ENCODE measurements around the gene CMBL. TPM values are rescaled to one million over a fixed set of nuclear protein-coding genes. Genes with fewer than 3 reads are reported as not detected.

The CMBL gene
- total and polyA plus RNA-seq, 8 donors: 6.2 to 20.3 (median 11.6) TPM

DNA sequence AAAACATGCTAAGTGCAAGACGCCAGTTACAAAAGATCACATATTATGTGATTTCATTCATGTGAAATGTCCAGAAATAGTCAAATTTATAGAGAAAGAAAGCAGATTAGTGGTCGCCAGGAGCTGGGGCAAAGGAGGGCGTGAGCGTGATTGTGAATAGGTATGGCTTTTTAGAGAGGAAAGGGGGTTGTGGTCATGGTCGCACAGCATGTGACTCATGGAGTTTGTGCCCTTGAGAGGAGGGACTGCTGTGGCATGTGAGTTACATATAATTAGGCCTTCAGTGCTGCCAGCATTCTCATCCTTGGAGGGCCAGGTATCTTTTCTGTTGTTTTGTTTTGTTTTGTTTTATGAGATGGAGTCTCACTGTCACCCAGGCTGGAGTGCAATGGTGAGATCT, 24.6 kb upstream of the CMBL start:
- no peaks in the 10 kb centered on the region for H3K36me3 ChIP-seq
- H3K9me3 ChIP-seq: no peaks in the 10 kb centered on the region
- no peak for ATAC-seq
- no peak for FAIRE-seq
- H3K27ac ChIP-seq: peak overlapping the region in 2 of 4 donors; percentile 50 to 74
- H3K4me1 ChIP-seq: peaks cover 5 to 32% (median 19%) of the 10 kb centered on the region in 3 donors
- H3K27me3 ChIP-seq: no peaks in the 10 kb centered on the region
- intact Hi-C loops (cut with DNase I): no loop called here
- peak in 1 of 6 donors; percentile 25 for DNase-seq
- TF ChIP-seq, protein P1, sequence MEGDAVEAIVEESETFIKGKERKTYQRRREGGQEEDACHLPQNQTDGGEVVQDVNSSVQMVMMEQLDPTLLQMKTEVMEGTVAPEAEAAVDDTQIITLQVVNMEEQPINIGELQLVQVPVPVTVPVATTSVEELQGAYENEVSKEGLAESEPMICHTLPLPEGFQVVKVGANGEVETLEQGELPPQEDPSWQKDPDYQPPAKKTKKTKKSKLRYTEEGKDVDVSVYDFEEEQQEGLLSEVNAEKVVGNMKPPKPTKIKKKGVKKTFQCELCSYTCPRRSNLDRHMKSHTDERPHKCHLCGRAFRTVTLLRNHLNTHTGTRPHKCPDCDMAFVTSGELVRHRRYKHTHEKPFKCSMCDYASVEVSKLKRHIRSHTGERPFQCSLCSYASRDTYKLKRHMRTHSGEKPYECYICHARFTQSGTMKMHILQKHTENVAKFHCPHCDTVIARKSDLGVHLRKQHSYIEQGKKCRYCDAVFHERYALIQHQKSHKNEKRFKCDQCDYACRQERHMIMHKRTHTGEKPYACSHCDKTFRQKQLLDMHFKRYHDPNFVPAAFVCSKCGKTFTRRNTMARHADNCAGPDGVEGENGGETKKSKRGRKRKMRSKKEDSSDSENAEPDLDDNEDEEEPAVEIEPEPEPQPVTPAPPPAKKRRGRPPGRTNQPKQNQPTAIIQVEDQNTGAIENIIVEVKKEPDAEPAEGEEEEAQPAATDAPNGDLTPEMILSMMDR (IDR thresholded peaks at IDR 0.05): no peak
- H3K4me3 ChIP-seq: no peak overlapping the region
- WGBS, 2 donors: 85 to 89% methylated on average over 5 of the region's 5 CpGs

GRCh38 chr5:10331341-10331796, 23.7 kb upstream of the CMBL start:
- Histone ChIP-seq H3K27me3 (no peaks in the 10 kb centered on the region), H3K4me3 (no peak overlapping the region), H3K36me3 (no peaks in the 10 kb centered on the region), H3K27ac (peak overlapping the region in 3 of 4 donors; percentile 33 to 74 (median 50)), H3K4me1 (peaks cover 5 to 32% (median 19%) of the 10 kb centered on the region in 3 donors), H3K9me3 (no peaks in the 10 kb centered on the region)
- peak; percentile 78 to 87 (median 80) for ATAC-seq
- WGBS, 2 donors: 42 to 43% methylated on average over 7 of the region's 7 CpGs
- intact Hi-C loops (cut with DNase I): no loop called here
- FAIRE-seq: no peak
- TF ChIP-seq, protein P1 (IDR thresholded peaks at IDR 0.05): no peak
- DNase-seq: peak; percentile 56 to 88 (median 84)

GRCh38 chr5:10330511-10331230, 23.0 kb upstream of the CMBL start:
- no peaks in the 10 kb centered on the region for H3K36me3 ChIP-seq
- H3K4me3 ChIP-seq: no peak overlapping the region
- H3K9me3 ChIP-seq: no peaks in the 10 kb centered on the region
- FAIRE-seq (no peak), ATAC-seq (no peak), DNase-seq (peak in 1 of 6 donors; percentile 35)
- TF ChIP-seq, protein P1 (IDR thresholded peaks at IDR 0.05): no peak
- no peak overlapping the region for H3K27ac ChIP-seq
- intact Hi-C loops (cut with DNase I): no loop called here
- peaks cover 5 to 32% (median 19%) of the 10 kb centered on the region in 3 donors for H3K4me1 ChIP-seq
- no peaks in the 10 kb centered on the region for H3K27me3 ChIP-seq
- WGBS, 2 donors: 78 to 83% methylated on average over 10 of the region's 10 CpGs

DNA sequence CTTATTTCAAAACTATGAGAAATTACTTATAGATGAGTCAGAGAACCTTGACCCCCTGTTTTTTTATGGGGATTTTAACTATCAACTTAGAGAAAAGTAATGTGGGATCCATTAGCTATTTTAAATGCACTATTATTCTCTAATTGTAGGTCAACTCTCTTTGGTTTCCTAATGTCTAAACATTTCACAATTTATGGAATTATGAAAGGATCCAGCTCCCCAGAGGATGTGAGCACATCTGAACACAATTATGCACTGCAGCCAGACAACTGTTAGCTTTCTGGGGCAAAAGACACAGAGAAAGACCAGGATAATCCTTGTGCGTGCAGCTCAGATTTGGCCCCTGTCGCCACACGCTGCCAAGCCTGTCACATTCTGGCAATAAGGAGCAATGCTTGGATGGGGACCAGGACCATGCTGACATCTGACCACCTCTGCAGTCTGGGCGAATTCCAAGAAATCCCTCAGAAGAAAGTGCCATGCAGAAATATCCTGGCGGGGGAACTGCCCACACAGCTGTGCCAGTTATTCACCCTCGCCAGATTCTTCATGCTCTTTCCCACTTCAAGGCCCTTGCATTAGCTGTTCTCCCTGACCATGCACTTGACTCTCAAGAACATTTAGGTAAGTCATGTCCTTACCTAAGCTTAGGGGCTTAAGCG, 22.2 kb upstream of the CMBL start:
- H3K27ac ChIP-seq: peak overlapping the region in 1 of 4 donors; percentile 5
- no peak overlapping the region for H3K4me3 ChIP-seq
- WGBS, 2 donors: 21 to 28% methylated on average over 7 of the region's 7 CpGs
- H3K36me3 ChIP-seq: no peaks in the 10 kb centered on the region
- TF ChIP-seq, protein P1 (IDR thresholded peaks at IDR 0.05): no peak
- peaks cover 5 to 32% (median 19%) of the 10 kb centered on the region in 3 donors for H3K4me1 ChIP-seq
- DNase-seq (peak in 3 of 6 donors; percentile 39 to 56 (median 42)), FAIRE-seq (no peak), ATAC-seq (peak in 3 of 4 donors; percentile 1 to 11 (median 3))
- H3K9me3 ChIP-seq: no peaks in the 10 kb centered on the region
- H3K27me3 ChIP-seq: no peaks in the 10 kb centered on the region
- intact Hi-C loops (cut with DNase I): no loop called here

Data from pancreas (tissue), 10 donors.